CD4-positive, alpha-beta T cell treated with Interleukin-4 for 1 hour (primary cell): ENCODE results near the gene ZNF385A.

Source experiments
- DNase-seq, 2 donors: peaks; one replicate each; pipeline ENCODE4 v3.0.0-alpha.2; 2020 to 2022

Gene ZNF385A

GRCh38 chr12:54415221-54415929, 30.8 kb upstream of the ZNF385A start:
- no peak for DNase-seq

- peak; percentile 88 to 91 for DNase-seq
Measured at GRCh38 chr12:54413284-54414190, 29.0 kb upstream of the ZNF385A start.

GRCh38 chr12:54412786-54413185, 28.3 kb upstream of the ZNF385A start:
- peak in 1 of 2 donors; percentile 41 for DNase-seq

GRCh38 chr12:54412348-54412747, 27.8 kb upstream of the ZNF385A start:
- DNase-seq, result no peak

GRCh38 chr12:54411391-54412241, 27.1 kb upstream of the ZNF385A start:
- DNase-seq, result peak; percentile 65 to 87

GRCh38 chr12:54409267-54409666, 24.7 kb upstream of the ZNF385A start:
- no peak for DNase-seq

- DNase-seq, result no peak
Measured at GRCh38 chr12:54407183-54407905, 22.8 kb upstream of the ZNF385A start.

- DNase-seq, result no peak
Measured at GRCh38 chr12:54405573-54405972, 21.0 kb upstream of the ZNF385A start.

GRCh38 chr12:54405106-54405505, 20.6 kb upstream of the ZNF385A start:
- no peak for DNase-seq

GRCh38 chr12:54404061-54405004, 19.8 kb upstream of the ZNF385A start:
- DNase-seq, result peak; percentile 67 to 74

GRCh38 chr12:54401119-54401518, 16.6 kb upstream of the ZNF385A start:
- DNase-seq, result no peak

- peak; percentile 88 to 89 for DNase-seq
Measured at GRCh38 chr12:54398995-54399793, 14.7 kb upstream of the ZNF385A start.

GRCh38 chr12:54398218-54398617, 13.7 kb upstream of the ZNF385A start:
- DNase-seq, result no peak

GRCh38 chr12:54397157-54397556, 12.6 kb upstream of the ZNF385A start:
- DNase-seq, result no peak

- no peak for DNase-seq
Measured at GRCh38 chr12:54395545-54395944, 11.0 kb upstream of the ZNF385A start.

- DNase-seq, result no peak
Measured at GRCh38 chr12:54394986-54395385, 10.5 kb upstream of the ZNF385A start.

- DNase-seq, result peak; percentile 45 to 54
Measured at GRCh38 chr12:54394281-54394719, 9.8 kb upstream of the ZNF385A start.

- DNase-seq, result no peak
Measured at GRCh38 chr12:54393743-54394142, 9.2 kb upstream of the ZNF385A start.

GRCh38 chr12:54393207-54393609, 8.7 kb upstream of the ZNF385A start:
- DNase-seq, result no peak
